PC-9 (cell line): Measurements from ENCODE around the gene CLHC1.

Source experiments
- EZH2 ChIP-seq: fragments of 200-600 bp; sonication (generic); IDR thresholded peaks from 2 replicates; pipeline ENCODE4 v1.8.0; 2017; ENCODE audit warnings: antibody characterized with exemption, low read depth
- TF ChIP-seq, protein P1 (sequence below): fragments of 200-600 bp; sonication (generic); conservative IDR thresholded peaks from 2 replicates; pipeline ENCODE4 v1.6.1; 2017; ENCODE audit warnings: mixed run types, antibody characterized with exemption, mild to moderate bottlenecking, moderate library complexity

DNA sequence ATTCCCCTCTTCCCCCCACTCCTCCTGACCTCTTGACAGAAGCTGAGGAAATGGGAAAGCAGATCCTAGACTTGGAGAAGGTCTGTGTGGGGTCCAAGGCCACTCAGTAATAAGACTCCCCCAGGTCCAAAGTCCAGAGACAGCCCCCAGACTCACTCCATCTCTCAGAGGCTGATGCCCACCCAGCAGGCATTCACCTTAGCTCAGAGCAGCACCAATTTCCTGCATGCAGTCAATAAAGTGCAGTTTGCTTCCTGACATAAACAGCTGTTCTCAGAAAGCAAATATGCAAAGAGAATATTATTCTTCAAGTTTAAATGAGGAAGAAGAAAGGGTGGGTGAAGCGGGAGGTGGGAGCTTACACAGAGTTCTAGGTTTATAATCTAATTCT is 97.8 kb downstream of the CLHC1 start:
- TF ChIP-seq, protein P1, sequence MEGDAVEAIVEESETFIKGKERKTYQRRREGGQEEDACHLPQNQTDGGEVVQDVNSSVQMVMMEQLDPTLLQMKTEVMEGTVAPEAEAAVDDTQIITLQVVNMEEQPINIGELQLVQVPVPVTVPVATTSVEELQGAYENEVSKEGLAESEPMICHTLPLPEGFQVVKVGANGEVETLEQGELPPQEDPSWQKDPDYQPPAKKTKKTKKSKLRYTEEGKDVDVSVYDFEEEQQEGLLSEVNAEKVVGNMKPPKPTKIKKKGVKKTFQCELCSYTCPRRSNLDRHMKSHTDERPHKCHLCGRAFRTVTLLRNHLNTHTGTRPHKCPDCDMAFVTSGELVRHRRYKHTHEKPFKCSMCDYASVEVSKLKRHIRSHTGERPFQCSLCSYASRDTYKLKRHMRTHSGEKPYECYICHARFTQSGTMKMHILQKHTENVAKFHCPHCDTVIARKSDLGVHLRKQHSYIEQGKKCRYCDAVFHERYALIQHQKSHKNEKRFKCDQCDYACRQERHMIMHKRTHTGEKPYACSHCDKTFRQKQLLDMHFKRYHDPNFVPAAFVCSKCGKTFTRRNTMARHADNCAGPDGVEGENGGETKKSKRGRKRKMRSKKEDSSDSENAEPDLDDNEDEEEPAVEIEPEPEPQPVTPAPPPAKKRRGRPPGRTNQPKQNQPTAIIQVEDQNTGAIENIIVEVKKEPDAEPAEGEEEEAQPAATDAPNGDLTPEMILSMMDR: no peak
- no peak for TF ChIP-seq EZH2
